ENCODE measurements around the gene TMEM258. TPM values are rescaled to one million over a fixed set of nuclear protein-coding genes. Genes with fewer than 3 reads are reported as not detected.

TMEM258 gene
- total and polyA plus RNA-seq, 2 donors (not counting 1 experiment from before 2014, with no cell fraction given), result 65.8 to 130 TPM

DNA sequence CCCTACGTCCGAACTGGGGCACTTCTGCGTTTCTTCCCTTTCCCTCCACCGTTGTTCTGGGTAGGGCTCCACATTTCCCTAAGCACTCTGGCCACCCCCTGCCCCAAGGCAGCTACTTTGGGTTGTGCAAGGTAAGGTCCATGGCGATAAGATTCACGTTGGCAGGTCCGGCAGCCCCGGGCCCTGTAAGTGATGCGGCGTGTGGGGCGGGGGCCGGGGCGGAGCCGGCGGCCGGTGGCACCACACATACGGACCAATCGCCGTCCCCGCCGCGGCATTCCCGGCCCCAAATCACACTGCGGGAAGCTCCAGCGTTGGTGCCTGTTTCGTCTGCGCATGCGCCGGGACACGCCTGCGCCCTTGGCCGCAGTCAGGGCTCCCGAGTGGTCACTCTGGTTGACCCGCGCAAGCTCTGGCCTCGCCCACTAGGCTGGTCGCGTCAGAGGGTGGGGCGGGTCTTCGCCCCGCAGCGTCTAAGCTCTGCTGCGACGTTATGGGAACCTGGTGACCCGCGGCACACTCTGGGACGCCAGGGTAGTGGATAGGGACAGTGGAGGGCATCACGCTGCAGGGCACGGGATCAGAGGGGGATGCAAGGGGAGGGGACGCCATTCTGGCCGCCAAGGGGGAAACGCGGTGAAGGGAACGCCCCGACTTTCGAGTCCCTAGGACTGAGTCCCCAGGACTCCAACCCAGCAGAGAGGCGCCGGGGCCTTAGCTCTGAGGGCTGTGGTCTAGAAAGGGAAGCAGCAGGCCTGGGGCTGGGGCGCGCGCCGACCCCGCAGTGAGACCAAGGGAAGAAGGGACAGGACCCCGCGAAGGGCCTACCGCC, 22.8 kb upstream of the TMEM258 start:
- H3K4me3 Mint-ChIP-seq, result peak overlapping the region; percentile 96
- peaks cover 0 to 17% (median 4%) of the 10 kb centered on the region in 4 experiments for H3K27me3 ChIP-seq (replicated peaks in 1 of 4; ENCODE audit: control extremely low read depth in 1 of 4, control insufficient read depth in 3 of 4, insufficient read depth in 4 of 4, low read length in 3 of 4)

More for the DNA sequence above, 22.8 kb upstream of the TMEM258 start:
- no peaks in the 10 kb centered on the region for H3K9me3 Mint-ChIP-seq (ENCODE audit: insufficient read depth)
- H4K20me1 ChIP-seq (ENCODE audit: control insufficient read depth, insufficient read depth, low read length, poor library complexity, severe bottlenecking), result no peaks in the 10 kb centered on the region
- intact Hi-C loops (cut with micrococcal nuclease), result loop anchor here (1.0 to 5.0 kb wide), 3 partner anchors 18 to 307 kb away; partner anchors contain the start of genes FADS3 and INCENP
- no peaks in the 10 kb centered on the region for H3K36me3 ChIP-seq (replicated peaks in 1 of 2; ENCODE audit: control extremely low read depth in 1 of 2, control insufficient read depth in 1 of 2, extremely low read depth in 1 of 2, insufficient read depth in 2 of 2, low read length in 1 of 2)
- ChIA-PET POLR2A (interaction anchor here (0.7 to 2.0 kb wide), 5 partner anchors 11 to 152 kb away, joined by 3 to 9 read pairs (median 4); partner anchors contain the start of genes FADS2 and FTH1), CTCF (interaction anchor here (0.5 to 6.1 kb wide), 17 partner anchors 11 to 297 kb away, joined by 3 to 77 read pairs (median 5); no protein-coding TSS in a partner anchor)
- DNase-seq (peak; percentile 61), ATAC-seq (ENCODE audit: low read depth) (peak; percentile 57)
- 1% methylated on average over 66 of the region's 66 CpGs for WGBS (ENCODE audit: insufficient coverage)
- peaks cover 15% of the 10 kb centered on the region for H3K4me1 Mint-ChIP-seq
- H3K9me3 ChIP-seq (ENCODE audit: control extremely low read depth in 1 of 3, control insufficient read depth in 2 of 3, insufficient read depth in 1 of 3, low read length in 2 of 3), result peaks cover 0 to 6% (median 0%) of the 10 kb centered on the region in 3 donors
- H3K4me2 ChIP-seq (replicated peaks; ENCODE audit: low read depth, low read length, poor library complexity, severe bottlenecking), result peak overlapping the region; percentile 100
- H3K27ac ChIP-seq (ENCODE audit: low read length in 2 of 2), result peak overlapping the region in 1 of 2 donors; percentile 17
- H3K27me3 Mint-ChIP-seq, result no peaks in the 10 kb centered on the region
- H2AFZ ChIP-seq (ENCODE audit: insufficient read depth, low read depth, low read length, poor library complexity, severe bottlenecking), result peak overlapping the region; percentile 94
- H3K79me2 ChIP-seq (ENCODE audit: control insufficient read depth, insufficient read depth, low read length), result no peaks in the 10 kb centered on the region
- peak overlapping the region; percentile 56 to 77 (median 70) for H3K4me3 ChIP-seq (ENCODE audit: control extremely low read depth in 1 of 5, extremely low read depth in 1 of 5, insufficient read depth in 1 of 5, low read depth in 2 of 5, low read length in 4 of 5)
- TF ChIP-seq, protein P1, sequence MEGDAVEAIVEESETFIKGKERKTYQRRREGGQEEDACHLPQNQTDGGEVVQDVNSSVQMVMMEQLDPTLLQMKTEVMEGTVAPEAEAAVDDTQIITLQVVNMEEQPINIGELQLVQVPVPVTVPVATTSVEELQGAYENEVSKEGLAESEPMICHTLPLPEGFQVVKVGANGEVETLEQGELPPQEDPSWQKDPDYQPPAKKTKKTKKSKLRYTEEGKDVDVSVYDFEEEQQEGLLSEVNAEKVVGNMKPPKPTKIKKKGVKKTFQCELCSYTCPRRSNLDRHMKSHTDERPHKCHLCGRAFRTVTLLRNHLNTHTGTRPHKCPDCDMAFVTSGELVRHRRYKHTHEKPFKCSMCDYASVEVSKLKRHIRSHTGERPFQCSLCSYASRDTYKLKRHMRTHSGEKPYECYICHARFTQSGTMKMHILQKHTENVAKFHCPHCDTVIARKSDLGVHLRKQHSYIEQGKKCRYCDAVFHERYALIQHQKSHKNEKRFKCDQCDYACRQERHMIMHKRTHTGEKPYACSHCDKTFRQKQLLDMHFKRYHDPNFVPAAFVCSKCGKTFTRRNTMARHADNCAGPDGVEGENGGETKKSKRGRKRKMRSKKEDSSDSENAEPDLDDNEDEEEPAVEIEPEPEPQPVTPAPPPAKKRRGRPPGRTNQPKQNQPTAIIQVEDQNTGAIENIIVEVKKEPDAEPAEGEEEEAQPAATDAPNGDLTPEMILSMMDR (IDR thresholded peaks at IDR 0.05), result no peak
- no peak for TF ChIP-seq EZH2 (IDR thresholded peaks at IDR 0.05; ENCODE audit: borderline replicate concordance, insufficient read depth, low read depth, low read length, poor library complexity, severe bottlenecking)
- peak overlapping the region; percentile 84 for H3K9ac ChIP-seq (ENCODE audit: low read length)
- H3K4me1 ChIP-seq (ENCODE audit: control insufficient read depth in 2 of 2, insufficient read depth in 2 of 2, low read length in 2 of 2), result peaks cover 9 to 24% of the 10 kb centered on the region in 2 donors
- H3K27ac Mint-ChIP-seq, result peak overlapping the region; percentile 88
